Brain microvascular endothelial cell (primary cell): ENCODE measurements around the gene TANC1.

Experiments
- DNase-seq: peaks from one replicate; pipeline ENCODE4 v3.0.0-alpha.2; 2020
- H3K27ac ChIP-seq: fragments of 250-450 bp; sonication (Bioruptor Pico); 2 replicates; pipeline ENCODE4 v1.5.1; 2020; ENCODE audit warnings: mild to moderate bottlenecking, moderate library complexity
- H3K27me3 ChIP-seq: fragments of 250-450 bp; sonication (Bioruptor Pico); replicated peaks from 2 replicates; pipeline ENCODE4 v1.5.1; 2020; ENCODE audit warnings: mild to moderate bottlenecking
- H3K36me3 ChIP-seq: fragments of 250-450 bp; sonication (Bioruptor Pico); replicated peaks from 2 replicates; pipeline ENCODE4 v1.5.1; 2020; ENCODE audit warnings: mild to moderate bottlenecking
- H3K4me3 ChIP-seq: 2 replicates; pipeline ENCODE4 v1.5.1; 2011; ENCODE audit warnings: low read depth, mild to moderate bottlenecking, control low read depth, low read length, moderate library complexity
- CTCF ChIP-seq: IDR thresholded peaks from 2 replicates; pipeline ENCODE4 v1.5.1; 2011; ENCODE audit warnings: low read depth, mild to moderate bottlenecking, moderate library complexity, low read length, control low read depth, inconsistent platforms; ENCODE audit errors: missing control alignments
- in situ Hi-C: cut with HindIII; loops from 2 replicates; pipeline ENCODE4 v1.10.0; 2017; ENCODE audit warnings: low sequenced_read_pairs, low pct_ligation_motif_present

Gene TANC1

GRCh38 chr2:159051661-159052060 is 83.2 kb downstream of the TANC1 start:
- no peak for DNase-seq

GRCh38 chr2:159052157-159052601 is 83.7 kb downstream of the TANC1 start:
- TF ChIP-seq CTCF, result no peak
- in situ Hi-C loops, result loop anchor here (25.0 kb wide), 1 partner anchor 90 kb away; the partner anchor contains the start of gene TANC1
- no peaks in the 10 kb centered on the region for H3K36me3 ChIP-seq
- no peaks in the 10 kb centered on the region for H3K27me3 ChIP-seq
- no peak overlapping the region for H3K4me3 ChIP-seq
- H3K27ac ChIP-seq, result no peak overlapping the region
- DNase-seq, result no peak

More at GRCh38 chr2:159051661-159052060, 83.2 kb downstream of the TANC1 start:
- no peak for TF ChIP-seq CTCF
- no peaks in the 10 kb centered on the region for H3K27me3 ChIP-seq
- no peak overlapping the region for H3K4me3 ChIP-seq
- in situ Hi-C loops, result loop anchor here (25.0 kb wide), 1 partner anchor 89 kb away; the partner anchor contains the start of gene TANC1
- no peaks in the 10 kb centered on the region for H3K36me3 ChIP-seq
- H3K27ac ChIP-seq, result no peak overlapping the region

GRCh38 chr2:159053161-159054031 is 85.0 kb downstream of the TANC1 start:
- Histone ChIP-seq H3K36me3 (no peaks in the 10 kb centered on the region), H3K4me3 (no peak overlapping the region), H3K27me3 (no peaks in the 10 kb centered on the region), H3K27ac (peak overlapping the region; percentile 71)
- DNase-seq, result peak; percentile 88
- in situ Hi-C loops, result loop anchor here (25.0 kb wide), 1 partner anchor 91 kb away; the partner anchor contains the start of gene TANC1
- TF ChIP-seq CTCF, result no peak

- no peak for DNase-seq
- Histone ChIP-seq H3K36me3 (no peaks in the 10 kb centered on the region), H3K27me3 (no peaks in the 10 kb centered on the region), H3K4me3 (no peak overlapping the region), H3K27ac (peak overlapping the region; percentile 71)
- no peak for TF ChIP-seq CTCF
- in situ Hi-C loops, result loop anchor here (25.0 kb wide), 1 partner anchor 92 kb away; the partner anchor contains the start of gene TANC1
These were observed 85.5 kb downstream of the TANC1 start for GRCh38 chr2:159054032-159054334.

GRCh38 chr2:159054985-159055384 is 86.5 kb downstream of the TANC1 start:
- Histone ChIP-seq H3K27ac (no peak overlapping the region), H3K27me3 (no peaks in the 10 kb centered on the region), H3K36me3 (no peaks in the 10 kb centered on the region), H3K4me3 (no peak overlapping the region)
- in situ Hi-C loops, result loop anchor here (25.0 kb wide), 1 partner anchor 93 kb away; the partner anchor contains the start of gene TANC1
- no peak for DNase-seq
- no peak for TF ChIP-seq CTCF
